HepG2 (cell line): ENCODE results near the gene SREBF1. TPM values are rescaled to one million over a fixed set of nuclear protein-coding genes. Genes with fewer than 3 reads are reported as not detected.
A peak's percentile ranks its signal among the peaks of the same experiment; 100 is the strongest.

Experiments used
- ERF ChIP-seq: IDR thresholded peaks from 2 replicates; pipeline ENCODE4 v1.6.1; 2018; ENCODE audit warnings: missing biosample characterization, missing genetic modification reagents
- FOXC1 ChIP-seq: sonication (generic); formaldehyde crosslinking; IDR thresholded peaks from 2 replicates; pipeline ENCODE4 v1.8.0; 2022; ENCODE audit warnings: mild to moderate bottlenecking, missing genetic modification reagents, borderline replicate concordance
- MEIS2 ChIP-seq: sonication (generic); formaldehyde crosslinking; IDR thresholded peaks from 2 replicates; pipeline ENCODE4 v1.9.0; 2021; ENCODE audit warnings: mild to moderate bottlenecking, missing genetic modification reagents
- U2AF2 ChIP-seq: fragments of 200-400 bp; formaldehyde crosslinking; IDR thresholded peaks from 2 replicates; pipeline ENCODE4 v1.6.1; 2017; ENCODE audit warnings: low read depth, mild to moderate bottlenecking, low read length
- ZNF180 ChIP-seq: sonication (generic); formaldehyde crosslinking; IDR thresholded peaks from 2 replicates; pipeline ENCODE4 v1.4.0; 2020; ENCODE audit warnings: low read depth, missing genetic modification reagents, borderline replicate concordance
- ZNF841 ChIP-seq: sonication (generic); formaldehyde crosslinking; IDR thresholded peaks from 2 replicates; pipeline ENCODE4 v1.8.1; 2023; ENCODE audit warnings: missing genetic modification reagents, borderline replicate concordance
- ZSCAN22 ChIP-seq: sonication (generic); formaldehyde crosslinking; IDR thresholded peaks from 2 replicates; pipeline ENCODE4 v1.4.0; 2020; ENCODE audit warnings: mild to moderate bottlenecking, missing genetic modification reagents
- polyA plus RNA-seq, 8 experiments: library from polyadenylated mRNA; depleted of rRNA in 3 of 8; stranded (reverse) in 7 of 8; unstranded in 1 of 8; fragments of >200 nt; fragmentation: Illumina TruSeq in 4 of 8; extraction: Trizol in 4 of 8; gene quantifications; 2 replicates each; pipeline versions ENCODE4 v1.2.1 to v1.2.3, GENCODE V29; 2011 to 2016; ENCODE audit warnings: low read depth in 4 of 8, missing spikeins in 1 of 8, mixed read lengths in 1 of 8; ENCODE audit not compliant: insufficient read depth in 1 of 8
- total RNA-seq, 5 experiments: library from RNA; depleted of rRNA; stranded (reverse); fragments of >200 nt; fragmentation: Illumina TruSeq; extraction: Trizol; gene quantifications; 2 replicates each; pipeline ENCODE4 v1.2.3, GENCODE V29; 2016; ENCODE audit warnings: low read depth in 1 of 5
- TF ChIP-seq, protein P1 (sequence below): sonication (generic); formaldehyde crosslinking; IDR thresholded peaks from 2 replicates; pipeline ENCODE4 v1.9.0; 2022; ENCODE audit warnings: missing genetic modification reagents, mild to moderate bottlenecking, borderline replicate concordance
- TF ChIP-seq, protein P2 (sequence below): sonication (generic); formaldehyde crosslinking; IDR thresholded peaks from 2 replicates; pipeline ENCODE4 v1.5.1; 2020; ENCODE audit warnings: mild to moderate bottlenecking, missing genetic modification reagents, borderline replicate concordance
- TF ChIP-seq, protein P3 (sequence below): sonication (generic); formaldehyde crosslinking; IDR thresholded peaks from 2 replicates; pipeline ENCODE4 v1.4.0; 2020; ENCODE audit warnings: mild to moderate bottlenecking, missing genetic modification reagents, borderline replicate concordance
- TF ChIP-seq, protein P4 (sequence below): sonication (generic); formaldehyde crosslinking; IDR thresholded peaks from 2 replicates; pipeline ENCODE4 v1.5.0; 2020; ENCODE audit warnings: mild to moderate bottlenecking, missing genetic modification reagents, borderline replicate concordance

Gene SREBF1
- total and polyA plus RNA-seq, 2 of the 13 experiments (the other 11 are each of a cell fraction or from before 2014, with no cell fraction given): 34.3 to 38.0 TPM

DNA sequence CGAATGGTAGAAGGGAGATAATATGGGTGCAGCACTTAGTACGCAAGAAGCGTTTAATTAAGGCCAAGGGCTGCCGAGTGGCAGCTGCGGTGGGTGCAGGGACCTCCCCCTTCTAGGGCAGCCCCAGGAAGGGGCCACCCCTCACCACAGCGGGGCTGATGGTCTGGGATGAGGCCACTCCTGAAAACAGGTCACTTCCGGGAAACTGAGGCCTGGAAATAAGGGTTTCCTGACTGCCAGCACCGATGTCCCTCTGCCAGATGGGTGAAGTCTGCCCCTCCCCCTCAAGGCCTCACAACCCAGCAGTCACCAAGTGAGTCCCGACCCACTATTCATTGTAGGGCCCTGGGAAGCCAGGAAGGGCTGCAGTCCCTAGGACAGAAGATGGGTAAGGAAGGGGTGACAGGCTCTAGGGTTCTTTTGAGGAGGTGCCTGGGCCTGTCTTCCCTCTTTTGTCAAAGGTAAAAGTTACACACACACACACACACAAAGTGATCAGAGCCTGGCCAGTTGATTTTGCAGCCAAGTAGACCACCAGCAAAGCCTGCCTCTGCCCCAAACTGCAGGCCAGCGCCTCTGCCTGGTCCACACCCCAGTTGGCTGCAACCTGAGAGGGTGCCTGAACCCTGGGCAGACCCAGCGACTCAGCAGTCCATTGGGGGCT lies 12.5 kb downstream of the SREBF1 start (continued):
- TF ChIP-seq, protein P1, sequence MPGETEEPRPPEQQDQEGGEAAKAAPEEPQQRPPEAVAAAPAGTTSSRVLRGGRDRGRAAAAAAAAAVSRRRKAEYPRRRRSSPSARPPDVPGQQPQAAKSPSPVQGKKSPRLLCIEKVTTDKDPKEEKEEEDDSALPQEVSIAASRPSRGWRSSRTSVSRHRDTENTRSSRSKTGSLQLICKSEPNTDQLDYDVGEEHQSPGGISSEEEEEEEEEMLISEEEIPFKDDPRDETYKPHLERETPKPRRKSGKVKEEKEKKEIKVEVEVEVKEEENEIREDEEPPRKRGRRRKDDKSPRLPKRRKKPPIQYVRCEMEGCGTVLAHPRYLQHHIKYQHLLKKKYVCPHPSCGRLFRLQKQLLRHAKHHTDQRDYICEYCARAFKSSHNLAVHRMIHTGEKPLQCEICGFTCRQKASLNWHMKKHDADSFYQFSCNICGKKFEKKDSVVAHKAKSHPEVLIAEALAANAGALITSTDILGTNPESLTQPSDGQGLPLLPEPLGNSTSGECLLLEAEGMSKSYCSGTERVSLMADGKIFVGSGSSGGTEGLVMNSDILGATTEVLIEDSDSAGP (CRISPR knock-in tag): peak; percentile 77; the same call in 1 of the 2 replicates
- TF ChIP-seq MEIS2 (CRISPR knock-in tag) (no peak), ZNF841 (no peak), ZNF180 (CRISPR knock-in tag) (no peak), ZSCAN22 (no peak), ERF (CRISPR knock-in tag) (no peak), FOXC1 (CRISPR knock-in tag) (peak; percentile 58; the same call in 1 of the 2 replicates), U2AF2 (no peak)
- TF ChIP-seq, protein P2, sequence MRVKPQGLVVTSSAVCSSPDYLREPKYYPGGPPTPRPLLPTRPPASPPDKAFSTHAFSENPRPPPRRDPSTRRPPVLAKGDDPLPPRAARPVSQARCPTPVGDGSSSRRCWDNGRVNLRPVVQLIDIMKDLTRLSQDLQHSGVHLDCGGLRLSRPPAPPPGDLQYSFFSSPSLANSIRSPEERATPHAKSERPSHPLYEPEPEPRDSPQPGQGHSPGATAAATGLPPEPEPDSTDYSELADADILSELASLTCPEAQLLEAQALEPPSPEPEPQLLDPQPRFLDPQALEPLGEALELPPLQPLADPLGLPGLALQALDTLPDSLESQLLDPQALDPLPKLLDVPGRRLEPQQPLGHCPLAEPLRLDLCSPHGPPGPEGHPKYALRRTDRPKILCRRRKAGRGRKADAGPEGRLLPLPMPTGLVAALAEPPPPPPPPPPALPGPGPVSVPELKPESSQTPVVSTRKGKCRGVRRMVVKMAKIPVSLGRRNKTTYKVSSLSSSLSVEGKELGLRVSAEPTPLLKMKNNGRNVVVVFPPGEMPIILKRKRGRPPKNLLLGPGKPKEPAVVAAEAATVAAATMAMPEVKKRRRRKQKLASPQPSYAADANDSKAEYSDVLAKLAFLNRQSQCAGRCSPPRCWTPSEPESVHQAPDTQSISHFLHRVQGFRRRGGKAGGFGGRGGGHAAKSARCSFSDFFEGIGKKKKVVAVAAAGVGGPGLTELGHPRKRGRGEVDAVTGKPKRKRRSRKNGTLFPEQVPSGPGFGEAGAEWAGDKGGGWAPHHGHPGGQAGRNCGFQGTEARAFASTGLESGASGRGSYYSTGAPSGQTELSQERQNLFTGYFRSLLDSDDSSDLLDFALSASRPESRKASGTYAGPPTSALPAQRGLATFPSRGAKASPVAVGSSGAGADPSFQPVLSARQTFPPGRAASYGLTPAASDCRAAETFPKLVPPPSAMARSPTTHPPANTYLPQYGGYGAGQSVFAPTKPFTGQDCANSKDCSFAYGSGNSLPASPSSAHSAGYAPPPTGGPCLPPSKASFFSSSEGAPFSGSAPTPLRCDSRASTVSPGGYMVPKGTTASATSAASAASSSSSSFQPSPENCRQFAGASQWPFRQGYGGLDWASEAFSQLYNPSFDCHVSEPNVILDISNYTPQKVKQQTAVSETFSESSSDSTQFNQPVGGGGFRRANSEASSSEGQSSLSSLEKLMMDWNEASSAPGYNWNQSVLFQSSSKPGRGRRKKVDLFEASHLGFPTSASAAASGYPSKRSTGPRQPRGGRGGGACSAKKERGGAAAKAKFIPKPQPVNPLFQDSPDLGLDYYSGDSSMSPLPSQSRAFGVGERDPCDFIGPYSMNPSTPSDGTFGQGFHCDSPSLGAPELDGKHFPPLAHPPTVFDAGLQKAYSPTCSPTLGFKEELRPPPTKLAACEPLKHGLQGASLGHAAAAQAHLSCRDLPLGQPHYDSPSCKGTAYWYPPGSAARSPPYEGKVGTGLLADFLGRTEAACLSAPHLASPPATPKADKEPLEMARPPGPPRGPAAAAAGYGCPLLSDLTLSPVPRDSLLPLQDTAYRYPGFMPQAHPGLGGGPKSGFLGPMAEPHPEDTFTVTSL (CRISPR knock-in tag): peak; percentile 41; the same call in 1 of the 2 replicates
- TF ChIP-seq, protein P3, sequence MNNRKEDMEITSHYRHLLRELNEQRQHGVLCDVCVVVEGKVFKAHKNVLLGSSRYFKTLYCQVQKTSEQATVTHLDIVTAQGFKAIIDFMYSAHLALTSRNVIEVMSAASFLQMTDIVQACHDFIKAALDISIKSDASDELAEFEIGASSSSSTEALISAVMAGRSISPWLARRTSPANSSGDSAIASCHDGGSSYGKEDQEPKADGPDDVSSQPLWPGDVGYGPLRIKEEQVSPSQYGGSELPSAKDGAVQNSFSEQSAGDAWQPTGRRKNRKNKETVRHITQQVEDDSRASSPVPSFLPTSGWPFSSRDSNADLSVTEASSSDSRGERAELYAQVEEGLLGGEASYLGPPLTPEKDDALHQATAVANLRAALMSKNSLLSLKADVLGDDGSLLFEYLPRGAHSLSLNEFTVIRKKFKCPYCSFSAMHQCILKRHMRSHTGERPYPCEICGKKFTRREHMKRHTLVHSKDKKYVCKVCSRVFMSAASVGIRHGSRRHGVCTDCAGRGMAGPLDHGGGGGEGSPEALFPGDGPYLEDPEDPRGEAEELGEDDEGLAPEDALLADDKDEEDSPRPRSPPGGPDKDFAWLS (CRISPR knock-in tag): no peak
- TF ChIP-seq, protein P4, sequence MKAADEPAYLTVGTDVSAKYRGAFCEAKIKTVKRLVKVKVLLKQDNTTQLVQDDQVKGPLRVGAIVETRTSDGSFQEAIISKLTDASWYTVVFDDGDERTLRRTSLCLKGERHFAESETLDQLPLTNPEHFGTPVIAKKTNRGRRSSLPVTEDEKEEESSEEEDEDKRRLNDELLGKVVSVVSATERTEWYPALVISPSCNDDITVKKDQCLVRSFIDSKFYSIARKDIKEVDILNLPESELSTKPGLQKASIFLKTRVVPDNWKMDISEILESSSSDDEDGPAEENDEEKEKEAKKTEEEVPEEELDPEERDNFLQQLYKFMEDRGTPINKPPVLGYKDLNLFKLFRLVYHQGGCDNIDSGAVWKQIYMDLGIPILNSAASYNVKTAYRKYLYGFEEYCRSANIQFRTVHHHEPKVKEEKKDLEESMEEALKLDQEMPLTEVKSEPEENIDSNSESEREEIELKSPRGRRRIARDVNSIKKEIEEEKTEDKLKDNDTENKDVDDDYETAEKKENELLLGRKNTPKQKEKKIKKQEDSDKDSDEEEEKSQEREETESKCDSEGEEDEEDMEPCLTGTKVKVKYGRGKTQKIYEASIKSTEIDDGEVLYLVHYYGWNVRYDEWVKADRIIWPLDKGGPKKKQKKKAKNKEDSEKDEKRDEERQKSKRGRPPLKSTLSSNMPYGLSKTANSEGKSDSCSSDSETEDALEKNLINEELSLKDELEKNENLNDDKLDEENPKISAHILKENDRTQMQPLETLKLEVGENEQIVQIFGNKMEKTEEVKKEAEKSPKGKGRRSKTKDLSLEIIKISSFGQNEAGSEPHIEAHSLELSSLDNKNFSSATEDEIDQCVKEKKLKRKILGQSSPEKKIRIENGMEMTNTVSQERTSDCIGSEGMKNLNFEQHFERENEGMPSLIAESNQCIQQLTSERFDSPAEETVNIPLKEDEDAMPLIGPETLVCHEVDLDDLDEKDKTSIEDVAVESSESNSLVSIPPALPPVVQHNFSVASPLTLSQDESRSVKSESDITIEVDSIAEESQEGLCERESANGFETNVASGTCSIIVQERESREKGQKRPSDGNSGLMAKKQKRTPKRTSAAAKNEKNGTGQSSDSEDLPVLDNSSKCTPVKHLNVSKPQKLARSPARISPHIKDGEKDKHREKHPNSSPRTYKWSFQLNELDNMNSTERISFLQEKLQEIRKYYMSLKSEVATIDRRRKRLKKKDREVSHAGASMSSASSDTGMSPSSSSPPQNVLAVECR (CRISPR knock-in tag): no peak
